HCT116 (cell line): ENCODE results near the gene SLC6A19. TPM values are rescaled to one million over a fixed set of nuclear protein-coding genes. Genes with fewer than 3 reads are reported as not detected.
"Not testable (repeated sequence)": the region's sequence is repeated elsewhere in the genome, so short reads cannot be mapped to it uniquely, and the experiment has no call there.

Source experiments
- ATAC-seq: fragments of 200-7000 bp; cut with Tn5 transposase; 2 replicates; pipeline ENCODE4 v1.9.1; 2020; ENCODE audit warnings: mild to moderate bottlenecking, moderate library complexity
- BruUV-seq: library from RNA; stranded (reverse); fragments of 400-500 nt; replicated peaks from 2 replicates; lab custom pipeline; 2021; lab: Mats Ljungman, UMichigan
- CTCF ChIA-PET: fragments of 300-600 bp; sonication (Branson Sonifier 250); formaldehyde crosslinking; loops from one replicate; lab custom pipeline; 2021; ENCODE audit warnings: antibody characterized with exemption; lab: Charles Lee
- POLR2A ChIA-PET: fragments of 300-600, 350-600 bp; sonication (Branson Sonifier 250); formaldehyde crosslinking; loops from one replicate; lab custom pipeline; 2021; ENCODE audit warnings: antibody characterized with exemption; lab: Charles Lee
- RAD21 ChIA-PET, 2 experiments: fragments of 300-600 bp; sonication (Branson Sonifier 250); formaldehyde crosslinking; loops; one replicate each; lab custom pipeline; 2023; ENCODE audit warnings: low total read pairs in 2 of 2; ENCODE audit not compliant: uncharacterized antibody in 2 of 2, unreplicated experiment in 2 of 2, low non-redundant PET in 1 of 2; lab: Charles Lee
- DNase-seq: peaks from one replicate; pipeline ENCODE4 v3.0.0-alpha.2; 2010; ENCODE audit warnings: low read depth, low spot score
- H2AFZ ChIP-seq: fragments of 200-600 bp; shearing (Covaris generic), sonication (generic); 2 replicates; pipeline ENCODE4 v1.6.1; 2017; ENCODE audit warnings: low read depth, mixed run types, mixed read lengths, antibody characterized with exemption, low read length; ENCODE audit not compliant: poor library complexity, severe bottlenecking
- H3K27ac ChIP-seq: 2 replicates; pipeline ENCODE4 v1.5.1; 2012; ENCODE audit warnings: low read depth, low read length
- H3K27me3 ChIP-seq: fragments of 200-600 bp; sonication (generic); 2 replicates; pipeline ENCODE4 v1.6.1; 2016; ENCODE audit warnings: mixed run types, low read length, mixed read lengths; ENCODE audit not compliant: insufficient read depth
- H3K36me3 ChIP-seq, 2 experiments: fragments of 200-500 bp in 1 of 2; fragments of 200-600 bp in 1 of 2; sonication (Bioruptor generic) in 1 of 2; sonication (generic) in 1 of 2; 2 replicates each; pipeline versions ENCODE4 v1.5.1 to v1.6.1; 2014 to 2016; ENCODE audit warnings: low read length in 2 of 2, inconsistent platforms in 1 of 2, mixed read lengths in 1 of 2, mixed run types in 1 of 2; ENCODE audit not compliant: insufficient read depth in 2 of 2, control insufficient read depth in 1 of 2
- H3K4me1 ChIP-seq, 2 experiments: fragments of 200-600 bp in 1 of 2; sonication (generic) in 1 of 2; 2 replicates each; pipeline versions ENCODE4 v1.5.1 to v1.6.1; 2012 to 2017; ENCODE audit warnings: low read length in 2 of 2, inconsistent platforms in 1 of 2, mild to moderate bottlenecking in 1 of 2, mixed read lengths in 1 of 2, mixed run types in 1 of 2, moderate library complexity in 1 of 2; ENCODE audit not compliant: insufficient read depth in 2 of 2, control insufficient read depth in 1 of 2
- H3K4me2 ChIP-seq: fragments of 200-600 bp; sonication (generic); 2 replicates; pipeline ENCODE4 v1.6.1; 2017; ENCODE audit warnings: mixed run types, low read length, mixed read lengths
- H3K4me3 ChIP-seq, 2 experiments: fragments of 200-600 bp in 1 of 2; sonication (generic) in 1 of 2; replicated peaks in 1 of 2; 2 replicates each; pipeline ENCODE4 v1.5.1; 2011 to 2016; ENCODE audit warnings: low read length in 2 of 2, control low read depth in 1 of 2, low read depth in 1 of 2, mild to moderate bottlenecking in 1 of 2, mixed read lengths in 1 of 2, mixed run types in 1 of 2
- H3K79me2 ChIP-seq: fragments of 200-600 bp; sonication (generic); 2 replicates; pipeline ENCODE4 v1.6.1; 2017; ENCODE audit warnings: mild to moderate bottlenecking, mixed run types, low read length, moderate library complexity, mixed read lengths; ENCODE audit not compliant: insufficient read depth
- H3K9ac ChIP-seq: fragments of 200-600 bp; sonication (generic); 2 replicates; pipeline ENCODE4 v1.6.1; 2016; ENCODE audit warnings: low read length, mixed read lengths
- H3K9me2 ChIP-seq: fragments of 200-600 bp; sonication (generic), shearing (Covaris generic); 2 replicates; pipeline ENCODE4 v1.6.1; 2017; ENCODE audit warnings: mixed run types, mild to moderate bottlenecking, moderate library complexity; ENCODE audit not compliant: insufficient read depth
- H3K9me3 ChIP-seq, 2 experiments: fragments of 200-500 bp in 1 of 2; fragments of 200-600 bp in 1 of 2; sonication (Bioruptor generic) in 1 of 2; sonication (generic) in 1 of 2; 2 replicates each; pipeline ENCODE4 v1.6.1; 2014 to 2017; ENCODE audit warnings: low read length in 2 of 2, mixed read lengths in 2 of 2, inconsistent platforms in 1 of 2, low read depth in 1 of 2, mild to moderate bottlenecking in 1 of 2, mixed run types in 1 of 2, moderate library complexity in 1 of 2; ENCODE audit not compliant: control insufficient read depth in 1 of 2, insufficient read depth in 1 of 2
- H4K20me1 ChIP-seq: fragments of 200-600 bp; sonication (generic), shearing (Covaris generic); 2 replicates; pipeline ENCODE4 v1.6.1; 2017; ENCODE audit warnings: mixed run types, mild to moderate bottlenecking, moderate library complexity; ENCODE audit not compliant: insufficient read depth
- CEBPB ChIP-seq: IDR thresholded peaks from 2 replicates; pipeline ENCODE4 v1.6.1; 2012; ENCODE audit warnings: low read depth
- EGR1 ChIP-seq: IDR thresholded peaks from 2 replicates; pipeline ENCODE4 v1.6.1; 2012; ENCODE audit warnings: low read depth
- ELF1 ChIP-seq: IDR thresholded peaks from 2 replicates; pipeline ENCODE4 v1.6.1; 2012; ENCODE audit warnings: low read depth, borderline replicate concordance
- EZH2phosphoT487 ChIP-seq: fragments of 200-600 bp; IDR thresholded peaks from 2 replicates; pipeline ENCODE4 v1.6.1; 2018; ENCODE audit warnings: antibody characterized with exemption, borderline replicate concordance
- MAX ChIP-seq: IDR thresholded peaks from 2 replicates; pipeline ENCODE4 v1.6.1; 2012
- POLR2A ChIP-seq: IDR thresholded peaks from 2 replicates; pipeline ENCODE4 v1.7.0; 2011; ENCODE audit warnings: borderline replicate concordance; ENCODE audit not compliant: insufficient read depth, insufficient read length; ENCODE audit errors: extremely low read depth
- RAD21 ChIP-seq: IDR thresholded peaks from 2 replicates; pipeline ENCODE4 v1.6.1; 2012; ENCODE audit warnings: low read depth, mild to moderate bottlenecking
- REST ChIP-seq: IDR thresholded peaks from 2 replicates; pipeline ENCODE4 v1.6.1; 2012; ENCODE audit warnings: low read depth
- SIN3A ChIP-seq: IDR thresholded peaks from 2 replicates; pipeline ENCODE4 v1.6.1; 2012; ENCODE audit warnings: low read depth
- SRF ChIP-seq: IDR thresholded peaks from 2 replicates; pipeline ENCODE4 v1.6.1; 2012; ENCODE audit warnings: low read depth
- TCF7L2 ChIP-seq: IDR thresholded peaks from 2 replicates; pipeline ENCODE4 v1.7.0; 2011; ENCODE audit warnings: borderline replicate concordance, inconsistent platforms; ENCODE audit not compliant: insufficient read depth, insufficient read length; ENCODE audit errors: extremely low read depth
- YY1 ChIP-seq: IDR thresholded peaks from 2 replicates; pipeline ENCODE4 v1.6.1; 2011; ENCODE audit warnings: low read length, low read depth, moderate library complexity, mild to moderate bottlenecking; ENCODE audit not compliant: insufficient replicate concordance; ENCODE audit errors: extremely low read depth
- ZBTB33 ChIP-seq: IDR thresholded peaks from 2 replicates; pipeline ENCODE4 v1.6.1; 2011; ENCODE audit warnings: mild to moderate bottlenecking, low read length, moderate library complexity; ENCODE audit not compliant: insufficient replicate concordance; ENCODE audit errors: extremely low read depth
- ZNF274 ChIP-seq: fragments of 200-500 bp; sonication (Bioruptor generic); IDR thresholded peaks from 2 replicates; pipeline ENCODE4 v1.6.1; 2014; ENCODE audit warnings: mild to moderate bottlenecking, low read depth, low read length, inconsistent platforms
- intact Hi-C: fragments of 100-400 bp; cut with micrococcal nuclease; formaldehyde crosslinking; loops from 2 replicates; pipeline ENCODE4 v1.10.0; 2022
- total RNA-seq: library from RNA; stranded (reverse); gene quantifications from one replicate; pipeline ENCODE4 v1.2.1, GENCODE V29; 2021; ENCODE audit not compliant: unreplicated experiment

SLC6A19 gene
- total RNA-seq, 1 experiment from 2014 or later = not detected

GRCh38 chr5:1157461-1157986 lies 43.9 kb upstream of the SLC6A19 start:
- H3K27me3 ChIP-seq, H2AFZ ChIP-seq, H3K9ac ChIP-seq, H3K9me3 ChIP-seq, ATAC-seq, H3K27ac ChIP-seq, DNase-seq, RAD21 ChIA-PET, H3K4me2 ChIP-seq, H3K36me3 ChIP-seq, H3K79me2 ChIP-seq, BruUV-seq, CTCF ChIA-PET, intact Hi-C loops, H3K4me3 ChIP-seq, H4K20me1 ChIP-seq, H3K9me2 ChIP-seq, POLR2A ChIA-PET: not testable (repeated sequence)
- peaks cover 14 to 22% of the 10 kb centered on the region in 2 experiments for H3K4me1 ChIP-seq

- no peak for ATAC-seq
- intact Hi-C loops = no loop called here
- Histone ChIP-seq H3K4me1 (peaks cover 14 to 22% of the 10 kb centered on the region in 2 experiments), H3K9me2 (no peaks in the 10 kb centered on the region), H3K27ac (no peak overlapping the region), H3K9ac (no peak overlapping the region), H3K4me3 (no peak overlapping the region), H3K36me3 (no peaks in the 10 kb centered on the region), H3K4me2 (no peak overlapping the region)
- CTCF ChIA-PET = no interaction called here
- DNase-seq = no peak
- TF ChIP-seq RAD21 = no peak
- TF ChIP-seq CEBPB = no peak
- no peak for TF ChIP-seq EZH2phosphoT487
- TF ChIP-seq ZBTB33 = no peak
- TF ChIP-seq EGR1 = no peak
- no peak for TF ChIP-seq POLR2A
- TF ChIP-seq YY1 = no peak
- TF ChIP-seq TCF7L2 = no peak
- TF ChIP-seq REST = no peak
- no peak for TF ChIP-seq ZNF274
- TF ChIP-seq SRF = no peak
- TF ChIP-seq ELF1 = no peak
- TF ChIP-seq SIN3A = no peak
- no peak for TF ChIP-seq MAX
- TF ChIP-seq, all 23 proteins: peak for 0
- RAD21 ChIA-PET = no interaction called here
- POLR2A ChIA-PET = no interaction called here
- Histone ChIP-seq H3K27me3 (no peaks in the 10 kb centered on the region), H3K9me3 (no peaks in the 10 kb centered on the region), H4K20me1 (no peaks in the 10 kb centered on the region), H3K79me2 (no peaks in the 10 kb centered on the region), H2AFZ (no peak overlapping the region)
- BruUV-seq = no TSS peak
These were observed 42.6 kb upstream of the SLC6A19 start for GRCh38 chr5:1158647-1159340.
